ENCODE data around the gene DIS3L2.
A peak's percentile ranks its signal among the peaks of the same experiment; 100 is the strongest.

The DIS3L2 gene

GRCh38 chr2:231961349-231962166, at the start of gene DIS3L2:
DIS3L2 (plus strand) TSS chr2:231961713; CDS start chr2:232014928, 53,215 bp downstream.
- DNase-seq (ENCODE audit: low read depth in 2 of 3, low spot score in 1 of 3) = peak; percentile 61 to 75 (median 64)

GRCh38 chr2:231914077-231914690, 47.3 kb upstream of the DIS3L2 start:
- no peak for DNase-seq (ENCODE audit: low read depth in 2 of 3, low spot score in 1 of 3)

- no peak for DNase-seq (ENCODE audit: low read depth in 2 of 3, low spot score in 1 of 3)
These were observed 44.0 kb upstream of the DIS3L2 start for GRCh38 chr2:231917280-231918066.

DNA sequence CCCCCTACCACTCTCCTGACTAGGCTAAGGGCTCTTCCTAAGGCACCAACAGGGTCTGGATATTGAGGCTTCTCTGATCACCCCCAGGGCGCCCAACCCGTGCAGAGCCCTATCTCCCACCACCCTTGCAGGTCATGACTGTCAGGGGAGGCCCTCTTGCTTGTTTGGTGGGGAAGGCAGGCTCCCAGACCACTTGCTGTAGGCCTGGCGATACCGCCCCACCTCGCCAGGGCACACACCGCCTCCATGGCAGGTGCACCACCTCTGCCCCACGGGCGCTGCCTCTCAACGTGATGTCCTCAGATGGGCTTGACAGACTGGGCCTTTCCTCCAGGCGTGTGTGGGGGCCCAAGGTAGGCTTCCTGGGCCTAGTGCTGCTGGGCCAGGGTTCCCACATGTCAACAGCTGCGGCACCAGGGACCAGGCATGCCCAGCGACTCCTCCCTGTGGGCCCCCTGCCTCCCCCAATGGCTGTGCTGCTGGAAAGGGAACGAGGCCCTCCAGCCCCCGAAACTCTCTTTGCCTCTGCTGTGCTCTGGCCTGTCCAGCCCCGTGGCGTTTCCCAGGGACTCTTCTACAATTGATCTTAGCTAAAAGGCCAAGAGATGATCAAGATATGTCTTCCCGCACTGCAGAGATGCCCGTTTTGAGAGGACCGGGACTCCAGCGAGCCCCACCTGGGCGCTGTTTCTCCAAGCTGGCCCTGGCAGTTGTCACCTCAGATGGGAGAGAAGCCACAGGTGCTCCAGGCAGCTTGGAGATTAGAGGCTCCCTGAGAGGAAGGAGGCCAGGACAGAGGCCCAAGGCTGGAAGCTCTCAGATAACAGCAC, 42.8 kb upstream of the DIS3L2 start:
- no peak for DNase-seq (ENCODE audit: low read depth in 2 of 3, low spot score in 1 of 3)

- no peak for DNase-seq (ENCODE audit: low read depth in 2 of 3, low spot score in 1 of 3)
These were observed 42.0 kb upstream of the DIS3L2 start for GRCh38 chr2:231919341-231920035.

DNA sequence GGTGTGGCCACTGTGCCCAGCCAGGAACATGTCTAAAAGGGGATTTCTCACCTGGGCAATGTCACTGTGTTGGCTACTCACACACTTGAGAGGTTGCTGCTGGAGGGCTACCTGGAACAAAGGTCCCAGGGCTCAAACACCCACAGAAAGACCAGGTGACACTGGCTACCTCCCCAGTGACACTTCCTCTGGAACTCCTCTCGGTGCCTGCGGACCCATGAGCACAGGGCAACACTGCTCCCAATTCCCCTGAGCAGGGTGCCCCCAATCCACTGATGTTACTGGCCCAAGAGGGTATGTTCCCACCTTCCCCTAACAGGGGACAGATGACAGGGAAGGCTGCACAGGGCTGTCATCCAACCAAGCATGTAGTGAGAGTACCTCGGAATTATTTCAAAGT, 41.1 kb upstream of the DIS3L2 start:
- DNase-seq (ENCODE audit: low read depth in 2 of 3, low spot score in 1 of 3) = no peak

DNA sequence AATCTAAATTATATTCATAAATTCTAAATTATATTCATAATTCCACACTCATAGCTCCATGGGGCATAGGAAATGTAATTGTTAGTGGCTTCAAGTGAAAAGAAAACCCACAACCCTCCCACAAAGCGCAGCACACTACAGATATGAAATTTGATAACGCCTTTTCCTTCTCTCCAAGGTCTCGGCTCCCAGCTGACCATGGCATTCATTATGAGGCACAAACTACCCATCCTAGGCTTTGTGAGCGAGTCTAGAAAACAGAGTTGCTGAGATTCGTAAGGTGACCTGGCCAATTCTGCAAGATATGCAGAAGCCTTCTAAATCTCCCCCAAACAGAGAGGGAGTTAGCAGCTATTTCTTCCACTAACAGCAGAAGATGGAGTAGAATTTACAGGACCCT, 40.7 kb upstream of the DIS3L2 start:
- no peak for DNase-seq (ENCODE audit: low read depth in 2 of 3, low spot score in 1 of 3)

DNA sequence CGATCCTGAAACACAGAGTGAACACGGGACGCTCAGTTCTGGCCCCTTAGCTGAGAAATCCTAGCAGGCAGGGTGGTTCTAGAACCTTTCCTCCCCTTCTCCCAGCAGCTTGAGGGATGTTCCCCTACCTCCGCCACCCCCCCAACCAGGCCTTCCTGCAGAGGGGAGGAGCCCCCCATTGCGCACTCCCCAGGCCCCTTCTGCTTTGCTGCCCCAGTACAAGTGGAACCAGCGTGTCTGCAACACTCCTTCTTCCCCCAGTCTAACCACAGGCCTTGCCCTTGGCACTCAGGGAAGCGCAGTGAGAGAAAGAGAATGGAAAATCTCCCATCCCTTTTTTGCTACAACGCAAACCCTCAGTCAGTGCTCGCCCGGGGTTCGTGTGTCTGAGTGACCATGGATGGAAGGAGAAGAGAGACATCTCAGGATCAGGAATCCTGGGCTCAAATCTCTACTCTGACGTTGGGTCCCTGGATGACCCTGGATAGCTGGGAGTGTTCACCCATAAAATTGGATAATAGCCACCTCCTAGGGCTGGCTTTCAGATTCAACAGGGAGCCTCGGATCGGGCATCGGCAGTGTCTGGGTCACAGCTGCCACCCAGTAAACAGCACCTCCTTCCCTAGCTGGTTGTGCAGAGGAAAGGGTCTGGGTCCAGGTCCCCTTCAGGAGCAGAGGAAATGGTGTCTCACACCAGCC, 39.1 kb upstream of the DIS3L2 start:
- DNase-seq (ENCODE audit: low read depth in 2 of 3, low spot score in 1 of 3) = no peak

GRCh38 chr2:231923010-231923344, 38.5 kb upstream of the DIS3L2 start:
- DNase-seq (ENCODE audit: low read depth in 2 of 3, low spot score in 1 of 3) = no peak

DNA sequence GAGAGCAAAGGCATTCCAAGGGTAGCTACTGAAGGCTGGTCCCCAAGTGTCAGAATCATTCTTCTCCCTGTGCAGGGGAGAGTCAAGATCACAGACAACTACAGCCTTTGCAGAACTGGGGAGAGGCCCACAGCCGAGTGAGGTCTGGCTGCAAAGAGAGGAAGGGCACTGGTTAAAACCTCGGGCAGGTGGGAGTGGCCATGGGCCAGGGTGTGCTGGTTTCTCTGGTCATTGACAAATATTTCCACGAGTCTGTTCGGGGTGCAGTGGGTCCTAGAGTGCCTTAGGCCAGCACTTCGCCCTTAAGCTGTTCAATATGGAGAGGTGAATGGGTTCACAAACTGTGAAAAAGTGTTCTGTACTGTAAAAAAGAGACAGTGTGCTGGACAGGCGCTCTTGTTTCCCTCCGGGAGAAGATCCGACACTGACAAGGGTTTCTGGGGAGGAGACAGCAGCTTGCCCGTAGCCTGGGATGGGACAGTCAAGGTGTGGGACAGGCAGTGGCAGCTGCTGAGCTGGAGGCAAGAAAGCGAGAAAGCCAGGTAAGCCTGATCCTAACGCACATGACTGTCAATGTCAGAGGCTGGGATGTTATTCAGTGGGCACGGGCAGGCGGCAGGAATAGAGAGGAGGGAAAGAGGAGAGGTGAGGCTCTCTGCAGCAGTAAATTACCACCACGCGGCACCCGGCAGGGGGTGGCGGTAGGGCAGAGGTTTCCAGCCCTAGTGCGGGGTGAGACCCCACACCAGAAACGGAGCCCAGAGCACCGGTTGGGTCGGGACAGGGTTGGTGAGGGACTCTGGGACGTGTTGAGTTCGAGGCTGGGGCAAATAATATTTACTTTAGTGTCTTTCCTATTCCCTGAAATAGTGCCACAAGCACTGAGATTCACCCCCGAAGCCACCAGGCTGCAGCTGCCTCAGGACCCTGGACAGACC, 37.3 kb upstream of the DIS3L2 start:
- DNase-seq (ENCODE audit: low read depth in 2 of 3, low spot score in 1 of 3) = no peak

DNA sequence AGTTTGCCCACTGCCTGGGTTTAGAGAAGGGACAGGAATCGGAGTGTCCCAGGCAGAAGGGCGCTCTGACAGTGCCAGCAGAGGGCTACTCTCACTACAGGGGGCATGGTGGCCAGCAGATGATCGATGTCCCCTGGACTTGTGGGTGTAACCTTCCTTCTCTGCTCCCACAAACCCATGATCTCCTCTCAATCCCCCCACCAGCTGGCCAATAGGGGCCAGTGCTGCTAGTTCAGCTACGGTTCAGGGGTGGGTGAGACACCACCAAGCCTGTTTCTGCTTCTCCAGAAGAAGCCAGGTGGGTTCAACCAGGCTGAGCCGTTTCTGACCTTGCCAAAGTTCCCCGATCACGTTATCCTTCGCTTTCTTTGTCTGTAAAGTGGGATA, 36.6 kb upstream of the DIS3L2 start:
- no peak for DNase-seq (ENCODE audit: low read depth in 2 of 3, low spot score in 1 of 3)

DNA sequence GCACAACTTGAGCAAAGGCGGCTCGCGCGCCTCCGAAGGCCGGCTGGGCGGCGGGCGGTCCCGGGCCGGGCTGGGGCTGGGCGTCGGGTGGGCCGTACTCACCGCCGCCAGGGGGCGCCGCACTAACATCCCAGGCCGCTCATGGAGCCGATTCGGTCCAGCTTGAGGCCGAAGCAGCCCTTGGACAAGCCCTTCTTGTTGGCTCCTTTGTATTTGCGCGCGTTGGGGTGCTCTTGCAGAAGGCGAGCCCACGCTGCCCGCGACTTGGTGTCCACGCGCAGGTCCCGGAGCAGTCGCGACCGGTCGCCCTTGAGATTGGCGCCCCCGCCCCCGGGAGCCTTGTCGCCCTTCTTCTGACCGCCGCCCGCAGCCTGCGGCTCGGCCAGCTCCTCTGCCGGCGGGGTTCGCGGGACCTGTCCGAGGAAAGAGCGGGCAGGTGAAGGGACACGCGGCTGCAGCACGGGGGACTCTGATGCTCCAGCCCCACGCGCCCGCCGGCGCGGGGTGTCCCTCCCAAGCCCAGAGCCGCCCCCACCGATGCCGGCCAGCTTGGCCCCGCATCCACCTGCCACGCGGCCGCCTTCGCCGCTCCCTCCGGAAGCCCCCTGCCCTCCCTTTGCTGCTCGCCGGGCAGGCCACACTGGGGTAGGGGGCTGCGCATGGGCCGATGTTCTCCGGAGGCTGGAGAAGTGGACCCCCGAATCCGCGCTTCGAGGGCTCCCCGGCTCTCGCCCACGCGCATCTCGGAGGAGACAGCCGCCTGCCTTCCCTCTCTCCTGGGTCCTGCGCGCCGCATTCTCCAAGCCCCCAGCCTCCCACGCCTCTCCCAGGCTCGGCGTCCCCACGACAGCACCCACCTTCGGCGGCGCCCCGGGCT, 36.0 kb upstream of the DIS3L2 start:
- peak; percentile 37 to 73 (median 68) for DNase-seq (ENCODE audit: low read depth in 2 of 3, low spot score in 1 of 3)

DNA sequence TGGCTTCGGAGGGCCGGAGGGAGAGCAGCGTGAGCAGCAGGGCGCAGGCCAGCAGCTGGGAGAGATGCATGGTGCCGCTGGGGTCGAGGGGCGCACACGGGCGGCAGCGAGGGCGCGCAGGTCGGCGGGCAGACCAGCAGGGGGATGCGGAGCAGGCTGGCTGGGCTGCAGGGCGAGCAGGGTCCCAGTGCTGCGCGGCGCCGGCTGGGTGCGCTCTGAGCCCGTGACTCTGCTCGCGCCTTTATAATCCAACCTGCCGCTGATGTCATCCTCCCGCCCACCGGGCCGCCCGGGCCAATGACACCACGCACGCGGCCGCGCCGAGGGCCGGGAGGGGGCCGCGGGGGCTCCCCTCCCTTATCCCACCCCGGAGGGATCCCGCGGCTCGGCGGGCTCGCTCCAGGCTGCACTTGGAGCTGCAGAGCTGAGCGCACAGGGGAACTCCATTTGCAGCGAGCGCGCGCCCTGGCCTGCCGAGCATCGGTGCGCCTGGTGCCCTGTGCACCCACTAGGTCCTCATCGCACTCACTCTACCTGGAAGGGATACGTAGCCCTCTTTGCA, 35.3 kb upstream of the DIS3L2 start, which contains the start of gene NPPC:
TSS of gene NPPC (minus strand) at position 217 of the 562 bp plus-strand sequence. CDS start at position 70, 147 bp downstream.
- DNase-seq (ENCODE audit: low read depth in 2 of 3, low spot score in 1 of 3) = peak; percentile 65 to 72 (median 70)

DNA sequence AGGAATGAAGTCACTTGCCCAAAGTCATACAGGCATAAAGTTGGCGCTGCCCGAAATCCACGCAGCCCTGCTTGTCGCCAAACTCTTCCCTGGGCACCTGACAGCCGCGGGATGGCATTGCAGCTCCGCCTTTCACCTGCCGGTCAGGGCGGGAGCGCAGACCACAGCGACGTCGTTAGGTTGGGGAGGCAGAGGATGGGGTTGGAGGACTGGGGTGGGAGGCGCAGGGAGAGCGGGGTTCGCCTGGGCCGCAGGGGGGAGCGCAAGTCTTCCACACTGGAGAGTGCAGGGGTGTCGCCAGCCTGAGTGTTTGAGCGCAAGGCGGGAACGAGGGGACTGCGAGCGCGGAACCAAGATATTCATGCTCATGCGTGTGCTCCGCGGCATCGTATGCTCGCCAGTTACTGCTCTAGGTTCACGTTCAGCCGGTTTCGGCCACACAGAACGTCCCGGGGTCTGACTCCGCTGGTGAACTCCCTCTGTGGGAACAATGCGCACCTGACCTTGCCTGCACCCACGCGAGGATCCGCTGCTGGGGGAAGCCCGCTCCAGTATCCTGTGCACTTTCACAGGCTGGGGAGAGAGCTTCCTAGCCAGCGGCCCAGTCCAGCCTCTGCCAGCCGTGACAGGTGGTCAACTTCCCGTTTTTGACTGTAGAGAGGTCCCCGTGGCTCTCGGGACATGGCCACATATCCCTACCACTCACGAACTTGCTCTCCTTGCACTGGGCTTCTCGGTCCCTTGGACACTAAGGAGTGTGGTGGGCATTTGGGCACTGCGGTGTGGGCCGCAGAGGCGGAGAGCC, 34.5 kb upstream of the DIS3L2 start:
- DNase-seq (ENCODE audit: low read depth in 2 of 3, low spot score in 1 of 3) = peak in 1 of 3 donors; percentile 23

- DNase-seq (ENCODE audit: low read depth in 2 of 3, low spot score in 1 of 3) = no peak
These were observed 34.0 kb upstream of the DIS3L2 start for GRCh38 chr2:231927566-231927890.

- no peak for DNase-seq (ENCODE audit: low read depth in 2 of 3, low spot score in 1 of 3)
These were observed 33.0 kb upstream of the DIS3L2 start for GRCh38 chr2:231928481-231928880.

Measured in stimulated activated CD4-positive, alpha-beta T cell treated with anti-CD3 and anti-CD28 coated beads, Interleukin-12 subunit alpha, Interleukin-12 subunit beta, amount 100 ng/mL, for 48 hours (primary cell).